ENCODE data around the gene CHRNB4.

CHRNB4 gene

GRCh38 chr15:78627348-78627747 lies 13.7 kb downstream of the CHRNB4 start:
- TF ChIP-seq FOXP2 (optimal IDR thresholded peaks at IDR 0.05; ENCODE audit: borderline replicate concordance, extremely low read depth, extremely low read length, insufficient read depth): no peak

- TF ChIP-seq FOXP2 (optimal IDR thresholded peaks at IDR 0.05; ENCODE audit: borderline replicate concordance, extremely low read depth, extremely low read length, insufficient read depth) (no peak), POLR2AphosphoS5 (IDR thresholded peaks at IDR 0.05; ENCODE audit: low read depth, low read length) (no peak), REST (IDR thresholded peaks at IDR 0.05; ENCODE audit: insufficient read depth in 1 of 2, low read depth in 2 of 2, low read length in 2 of 2) (no peak), TAF1 (IDR thresholded peaks at IDR 0.05; ENCODE audit: borderline replicate concordance, insufficient read depth, low read length) (no peak)
Measured at GRCh38 chr15:78626381-78626995, 14.5 kb downstream of the CHRNB4 start.

- TF ChIP-seq TAF1 (IDR thresholded peaks at IDR 0.05; ENCODE audit: borderline replicate concordance, insufficient read depth, low read length) (no peak), SIN3A (IDR thresholded peaks at IDR 0.05; ENCODE audit: borderline replicate concordance, insufficient read depth, low read length) (no peak), FOXP2 (optimal IDR thresholded peaks at IDR 0.05; ENCODE audit: borderline replicate concordance, extremely low read depth, extremely low read length, insufficient read depth) (no peak)
Measured at GRCh38 chr15:78625606-78626280, 15.3 kb downstream of the CHRNB4 start.

- no peak for TF ChIP-seq REST (IDR thresholded peaks at IDR 0.05; ENCODE audit: insufficient read depth in 1 of 2, low read depth in 2 of 2, low read length in 2 of 2)
- TF ChIP-seq FOXP2 (optimal IDR thresholded peaks at IDR 0.05; ENCODE audit: borderline replicate concordance, extremely low read depth, extremely low read length, insufficient read depth): no peak
- TF ChIP-seq POLR2AphosphoS5 (IDR thresholded peaks at IDR 0.05; ENCODE audit: low read depth, low read length): no peak
- no peak for TF ChIP-seq TAF1 (IDR thresholded peaks at IDR 0.05; ENCODE audit: borderline replicate concordance, insufficient read depth, low read length)
- TF ChIP-seq SIN3A (IDR thresholded peaks at IDR 0.05; ENCODE audit: borderline replicate concordance, insufficient read depth, low read length): no peak
Measured at GRCh38 chr15:78624651-78625590, 16.1 kb downstream of the CHRNB4 start.

GRCh38 chr15:78623786-78624497 lies 17.1 kb downstream of the CHRNB4 start:
- TF ChIP-seq POLR2AphosphoS5 (IDR thresholded peaks at IDR 0.05; ENCODE audit: low read depth, low read length) (no peak), REST (IDR thresholded peaks at IDR 0.05; ENCODE audit: insufficient read depth in 1 of 2, low read depth in 2 of 2, low read length in 2 of 2) (no peak), FOXP2 (optimal IDR thresholded peaks at IDR 0.05; ENCODE audit: borderline replicate concordance, extremely low read depth, extremely low read length, insufficient read depth) (no peak)

All from PFSK-1 (cell line).